NCI-H128 (cell line): ENCODE measurements around the gene IL6ST.
"Not testable (repeated sequence)": the region's sequence is repeated elsewhere in the genome, so short reads cannot be mapped to it uniquely, and the experiment has no call there.

ENCODE experiments used
- DNase-seq: peaks from one replicate; lab custom pipeline; 2025; ENCODE audit not compliant: unreplicated experiment; lab: John Stamatoyannopoulos, UW

IL6ST gene

DNA sequence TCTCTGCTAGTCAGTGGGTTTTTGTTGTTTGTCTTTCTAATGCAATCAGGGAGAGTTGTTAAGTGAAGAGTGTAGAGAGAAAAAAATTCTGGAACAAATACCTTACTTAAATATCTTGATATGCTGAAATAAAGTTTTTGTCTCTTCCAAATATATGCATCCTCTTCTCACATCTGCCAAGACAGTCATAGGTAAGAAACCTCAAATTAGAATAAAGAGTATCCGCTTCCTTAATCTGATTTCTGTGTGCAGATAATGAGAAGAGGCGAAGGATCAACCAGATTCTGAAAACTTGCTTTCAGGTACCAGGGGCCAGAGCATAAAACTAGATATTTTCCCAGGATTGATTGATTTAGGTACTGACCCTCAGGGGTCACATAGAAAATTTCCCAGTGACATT is 11.3 kb upstream of the IL6ST start:
- DNase-seq, result no peak

DNA sequence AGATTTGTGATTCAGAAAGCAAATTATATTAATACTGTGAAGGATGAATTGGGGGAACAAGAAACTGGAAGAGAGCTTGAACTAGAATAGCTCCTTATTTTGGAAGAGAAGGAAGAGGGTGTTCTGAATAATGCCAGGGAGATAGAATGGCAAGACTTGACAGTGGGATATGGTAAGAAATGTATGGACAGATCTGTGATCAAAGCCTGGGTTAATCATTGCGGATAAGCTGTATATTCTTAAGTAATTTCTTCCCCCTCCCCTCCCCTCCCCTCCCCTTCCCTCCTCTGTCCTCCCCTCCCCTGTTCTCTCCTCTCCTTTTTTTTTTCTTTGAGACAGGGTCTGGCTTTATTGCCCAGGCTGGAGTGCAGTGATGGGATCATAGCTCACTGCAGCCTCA is 10.1 kb upstream of the IL6ST start:
- no peak for DNase-seq

DNA sequence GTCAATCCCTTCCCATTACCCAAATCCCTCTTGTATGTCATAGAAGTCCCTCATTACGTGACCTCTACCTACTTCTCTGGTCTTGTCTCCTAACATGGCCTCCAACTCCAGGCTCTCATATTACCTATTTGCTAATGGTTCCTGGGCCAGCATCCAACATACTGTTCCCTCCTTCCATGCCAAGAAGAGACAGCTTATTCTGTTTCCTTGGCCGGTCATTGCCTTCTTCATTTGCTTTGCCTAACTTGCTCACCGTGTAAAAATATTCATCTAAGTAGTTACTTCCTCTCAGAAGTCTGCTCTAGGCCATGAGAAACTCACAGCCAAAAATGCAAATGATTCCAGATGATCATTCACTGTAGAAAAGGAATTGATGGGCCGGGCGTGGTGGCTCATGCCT is 8.9 kb upstream of the IL6ST start:
- no peak for DNase-seq

GRCh38 chr5:56003179-56003578 is 8.4 kb upstream of the IL6ST start:
- DNase-seq, result no peak

DNA sequence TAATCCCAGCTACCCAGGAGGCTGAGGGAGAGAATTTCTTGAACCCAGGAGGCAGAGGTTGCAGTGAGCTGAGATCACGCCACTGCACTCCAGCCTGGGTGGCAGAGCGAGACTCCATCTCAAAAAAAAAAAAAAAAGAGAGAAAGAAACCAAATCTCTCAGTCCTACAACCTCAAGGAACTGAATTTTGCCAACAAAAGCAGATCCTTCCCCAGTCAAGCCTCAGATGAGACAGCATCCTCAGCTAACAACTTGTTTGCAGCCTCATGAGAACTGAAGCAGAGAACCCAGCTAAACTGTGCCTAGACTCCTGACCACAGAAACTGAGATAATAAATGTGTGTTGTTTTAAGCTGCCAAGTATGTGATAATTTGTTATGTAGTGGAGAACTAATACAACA is 7.5 kb upstream of the IL6ST start:
- no peak for DNase-seq

DNA sequence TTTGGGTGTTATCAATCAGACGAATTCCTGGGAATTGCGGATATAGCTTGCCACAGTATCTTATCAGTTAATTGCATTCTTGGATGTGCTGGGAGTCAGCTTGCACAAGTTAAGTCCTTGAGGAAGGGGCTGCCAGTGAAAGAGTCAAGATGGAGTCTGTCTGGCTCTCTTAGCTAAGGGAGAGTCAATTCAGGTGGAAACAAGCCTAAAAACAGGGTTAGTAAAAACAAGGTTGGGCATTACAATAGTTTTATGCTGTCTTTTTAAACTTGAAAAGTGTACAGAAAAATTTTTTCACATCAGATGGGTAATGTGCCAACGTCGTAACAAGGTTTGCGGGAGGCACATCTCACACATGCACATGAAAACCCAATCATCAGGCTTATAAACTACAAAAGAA is 5.5 kb upstream of the IL6ST start:
- DNase-seq, result not testable (repeated sequence)

DNA sequence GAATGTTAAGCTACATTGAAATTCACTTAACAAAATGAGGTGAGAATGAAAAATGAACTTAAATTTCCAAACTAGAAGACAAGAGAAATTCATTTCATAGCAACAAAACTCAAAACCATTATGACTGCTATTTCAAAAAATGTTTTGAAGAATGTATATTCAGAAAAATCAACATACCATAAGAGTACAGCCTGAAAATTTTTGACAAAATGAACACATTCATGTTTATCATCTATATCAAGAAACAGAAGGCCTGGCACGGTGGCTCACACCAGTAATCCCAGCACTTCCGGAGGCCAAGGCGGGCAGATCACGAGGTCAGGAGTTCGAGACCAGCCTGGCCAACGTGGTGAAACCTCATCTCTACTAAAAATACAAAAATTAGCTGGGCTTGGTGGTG is 4.2 kb upstream of the IL6ST start:
- no peak for DNase-seq

- no peak for DNase-seq
These were observed 3.1 kb upstream of the IL6ST start for GRCh38 chr5:55997742-55998351.

DNA sequence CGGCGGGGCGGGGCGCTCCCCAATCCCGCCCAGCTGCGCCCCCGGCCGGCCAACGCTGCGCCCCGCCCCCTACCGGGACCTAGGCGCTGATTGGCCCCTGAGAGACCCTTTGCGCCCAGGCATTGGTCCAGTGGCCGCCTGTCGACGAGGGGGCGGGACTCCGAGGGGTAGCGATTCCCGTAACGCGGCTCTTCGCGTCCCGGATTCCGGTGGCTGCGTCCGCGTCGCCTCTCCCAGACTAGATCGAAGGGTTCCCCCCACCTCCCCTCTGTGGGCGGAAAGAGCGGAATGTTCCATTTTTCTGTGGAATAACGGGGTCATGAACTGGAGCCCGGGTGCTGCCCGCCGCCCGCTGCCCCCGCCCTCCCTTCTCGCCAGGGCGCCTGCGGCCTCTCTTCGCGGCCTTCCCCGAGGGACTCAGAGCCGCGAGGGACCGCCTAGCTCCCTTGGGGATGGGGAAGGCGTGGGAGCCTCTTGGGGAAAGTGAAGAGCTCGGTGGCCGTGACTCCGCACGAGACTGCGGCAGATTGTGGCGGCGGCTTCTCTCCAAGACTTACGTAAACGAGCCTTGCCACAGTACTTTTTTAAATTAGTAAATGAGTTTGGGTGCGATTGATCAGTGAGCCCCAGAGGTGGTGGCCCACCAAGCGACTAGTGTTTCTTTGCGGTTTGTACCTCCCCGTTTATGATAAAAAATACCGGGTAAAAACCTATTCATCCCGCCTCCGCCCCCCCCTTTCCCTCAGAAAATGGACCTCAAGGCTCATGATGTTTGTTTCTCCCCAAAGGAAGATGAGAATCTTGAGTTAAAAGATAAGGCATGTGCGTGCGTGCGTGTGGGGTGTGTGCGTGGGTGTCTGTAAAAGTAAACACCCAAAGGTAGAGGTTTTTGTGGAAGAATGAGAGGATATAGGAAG is 493 bp upstream of the IL6ST start:
- DNase-seq, result peak; percentile 83

- DNase-seq, result no peak
These were observed 850 bp downstream of the IL6ST start for GRCh38 chr5:55993731-55994494.

DNA sequence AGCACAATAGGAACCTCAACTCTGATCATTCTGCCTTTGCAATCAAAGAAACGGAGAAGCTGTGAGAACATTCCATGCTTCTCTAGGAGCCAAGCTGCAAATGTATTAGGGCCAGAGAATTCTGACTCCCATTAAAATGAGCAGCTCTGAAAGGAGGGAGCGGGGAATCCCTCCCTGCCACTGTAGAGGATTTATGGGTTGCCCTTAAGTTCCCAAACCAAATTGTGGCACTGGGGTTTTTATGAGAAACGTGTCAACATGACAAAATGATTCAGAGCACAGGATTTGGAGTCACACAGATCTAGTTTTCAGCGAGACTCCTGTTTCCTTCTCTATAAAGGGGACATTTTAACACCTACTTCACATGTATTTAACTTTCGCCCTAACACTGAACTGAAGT is 1.8 kb downstream of the IL6ST start:
- no peak for DNase-seq

DNA sequence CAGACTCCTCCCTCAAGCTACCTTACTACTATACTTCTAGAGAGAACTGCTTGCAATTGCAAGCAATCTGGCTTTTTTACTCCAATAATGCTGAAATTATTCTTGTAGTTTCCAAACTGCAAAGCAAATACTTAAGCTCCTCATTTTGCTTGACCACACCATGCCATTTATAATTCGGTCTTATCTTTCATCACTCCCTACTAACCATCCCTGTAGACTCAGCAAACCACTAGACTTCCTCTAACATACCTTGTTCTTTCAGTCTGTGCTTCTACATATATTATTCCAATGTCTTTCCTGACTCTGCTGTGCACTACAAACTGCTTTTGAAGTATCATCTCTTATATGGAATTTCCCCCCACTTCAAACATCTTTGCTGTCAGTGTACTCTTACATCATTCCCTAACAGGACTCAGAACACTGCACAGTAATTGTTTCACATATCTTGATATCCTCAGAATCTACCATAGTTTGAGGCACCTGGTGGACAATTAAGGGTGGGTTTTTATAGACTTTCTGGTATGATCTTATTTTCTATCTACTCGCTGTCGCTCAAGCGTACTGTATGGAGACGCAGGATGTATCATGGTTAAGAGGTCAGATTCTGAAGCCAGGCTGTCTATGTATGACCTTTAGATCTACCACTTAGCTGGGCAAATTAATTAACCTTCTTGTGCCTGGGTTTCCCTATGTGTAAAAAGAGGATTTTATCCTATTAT is 2.8 kb downstream of the IL6ST start:
- no peak for DNase-seq

GRCh38 chr5:55990895-55991294 is 3.9 kb downstream of the IL6ST start:
- DNase-seq, result not testable (repeated sequence)

GRCh38 chr5:55989860-55990259 is 4.9 kb downstream of the IL6ST start:
- no peak for DNase-seq

GRCh38 chr5:55988979-55989638 is 5.7 kb downstream of the IL6ST start:
- DNase-seq, result no peak

DNA sequence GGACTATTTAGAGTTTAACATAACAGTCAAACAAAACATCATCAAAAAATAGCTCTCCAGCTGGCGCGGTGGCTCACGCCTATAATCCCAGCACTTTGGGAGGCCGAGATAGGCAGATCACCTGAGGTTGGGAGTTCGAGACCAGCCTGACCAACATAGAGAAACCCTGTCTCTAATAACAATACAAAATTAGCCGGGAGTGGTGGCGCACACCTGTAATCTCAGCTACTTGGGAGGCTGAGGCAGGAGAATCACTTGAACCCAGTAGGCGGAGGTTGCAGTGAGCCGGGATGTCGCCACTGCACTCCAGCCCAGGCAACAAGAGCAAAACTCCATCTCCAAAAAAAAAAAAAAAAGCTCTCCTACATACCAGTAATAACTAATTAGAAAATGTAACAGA is 6.3 kb downstream of the IL6ST start:
- not testable (repeated sequence) for DNase-seq

GRCh38 chr5:55986931-55987330 is 7.8 kb downstream of the IL6ST start:
- no peak for DNase-seq

GRCh38 chr5:55985181-55985580 is 9.6 kb downstream of the IL6ST start:
- DNase-seq, result no peak

DNA sequence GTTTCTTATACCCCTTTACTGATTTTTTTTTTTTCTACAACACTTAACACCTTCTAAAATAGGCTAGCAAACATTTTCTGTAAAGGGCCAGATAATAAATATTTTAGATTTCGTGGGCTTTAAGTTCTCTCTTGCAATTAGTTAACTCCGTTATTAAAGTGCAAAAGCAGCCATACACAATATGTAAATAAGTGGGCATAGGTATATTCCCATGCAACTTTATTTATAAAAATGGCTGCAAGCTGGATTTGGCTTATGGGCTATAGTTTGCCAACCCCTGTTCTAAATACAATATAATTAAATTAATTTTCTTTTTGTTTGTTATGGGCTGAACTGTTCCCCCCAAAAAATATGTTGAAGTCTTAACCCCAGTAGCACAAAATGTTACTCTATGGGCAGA is 10.8 kb downstream of the IL6ST start:
- DNase-seq, result no peak

- DNase-seq, result no peak
These were observed 11.8 kb downstream of the IL6ST start for GRCh38 chr5:55982957-55983381.

- no peak for DNase-seq
These were observed 21.5 kb downstream of the IL6ST start for GRCh38 chr5:55973296-55973695.
